Mesothelial cell of epicardium (in vitro differentiated cells): Measurements from ENCODE around the gene PIGU. TPM values are rescaled to one million over a fixed set of nuclear protein-coding genes. Genes with fewer than 3 reads are reported as not detected.

Source experiments
- DNase-seq, 2 experiments: peaks; one replicate each; pipeline ENCODE4 v3.0.0; 2021; ENCODE audit warnings: low spot score in 2 of 2; ENCODE audit not compliant: unreplicated experiment in 2 of 2
- H3K27ac Mint-ChIP-seq: 2 replicates; pipeline ENCODE4 v1.8.0; 2021; ENCODE audit warnings: mixed read lengths
- H3K27me3 Mint-ChIP-seq: 2 replicates; pipeline ENCODE4 v1.8.0; 2021; ENCODE audit warnings: low read depth, mixed read lengths
- H3K36me3 Mint-ChIP-seq: 2 replicates; pipeline ENCODE4 v1.8.0; 2021; ENCODE audit warnings: mixed read lengths
- H3K4me1 Mint-ChIP-seq: 2 replicates; pipeline ENCODE4 v1.8.0; 2021; ENCODE audit warnings: mixed read lengths
- H3K4me3 Mint-ChIP-seq: 2 replicates; pipeline ENCODE4 v1.8.0; 2021; ENCODE audit warnings: mild to moderate bottlenecking, moderate library complexity, mixed read lengths
- H3K9me3 Mint-ChIP-seq: 2 replicates; pipeline ENCODE4 v1.8.0; 2021; ENCODE audit warnings: mixed read lengths
- total RNA-seq: library from RNA; stranded (reverse); gene quantifications from 3 replicates; pipeline ENCODE4 v1.2.1, GENCODE V29; 2021
- TF ChIP-seq, protein P1 (sequence below): fragments of 200-600 bp; sonication (generic); IDR thresholded peaks from one replicate; pipeline ENCODE4 v1.5.0; 2021; ENCODE audit warnings: antibody characterized with exemption; ENCODE audit not compliant: unreplicated experiment

The PIGU gene
- total RNA-seq, 1 donor from 2014 or later, result 32.6 TPM

GRCh38 chr20:34706912-34707784, 30.3 kb upstream of the PIGU start:
- H3K27ac Mint-ChIP-seq, result no peak overlapping the region
- no peak for DNase-seq
- no peaks in the 10 kb centered on the region for H3K9me3 Mint-ChIP-seq
- peaks cover 21% of the 10 kb centered on the region for H3K4me1 Mint-ChIP-seq
- no peak overlapping the region for H3K4me3 Mint-ChIP-seq
- peaks cover 17% of the 10 kb centered on the region for H3K27me3 Mint-ChIP-seq
- no peaks in the 10 kb centered on the region for H3K36me3 Mint-ChIP-seq
- TF ChIP-seq, protein P1, sequence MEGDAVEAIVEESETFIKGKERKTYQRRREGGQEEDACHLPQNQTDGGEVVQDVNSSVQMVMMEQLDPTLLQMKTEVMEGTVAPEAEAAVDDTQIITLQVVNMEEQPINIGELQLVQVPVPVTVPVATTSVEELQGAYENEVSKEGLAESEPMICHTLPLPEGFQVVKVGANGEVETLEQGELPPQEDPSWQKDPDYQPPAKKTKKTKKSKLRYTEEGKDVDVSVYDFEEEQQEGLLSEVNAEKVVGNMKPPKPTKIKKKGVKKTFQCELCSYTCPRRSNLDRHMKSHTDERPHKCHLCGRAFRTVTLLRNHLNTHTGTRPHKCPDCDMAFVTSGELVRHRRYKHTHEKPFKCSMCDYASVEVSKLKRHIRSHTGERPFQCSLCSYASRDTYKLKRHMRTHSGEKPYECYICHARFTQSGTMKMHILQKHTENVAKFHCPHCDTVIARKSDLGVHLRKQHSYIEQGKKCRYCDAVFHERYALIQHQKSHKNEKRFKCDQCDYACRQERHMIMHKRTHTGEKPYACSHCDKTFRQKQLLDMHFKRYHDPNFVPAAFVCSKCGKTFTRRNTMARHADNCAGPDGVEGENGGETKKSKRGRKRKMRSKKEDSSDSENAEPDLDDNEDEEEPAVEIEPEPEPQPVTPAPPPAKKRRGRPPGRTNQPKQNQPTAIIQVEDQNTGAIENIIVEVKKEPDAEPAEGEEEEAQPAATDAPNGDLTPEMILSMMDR, result no peak

DNA sequence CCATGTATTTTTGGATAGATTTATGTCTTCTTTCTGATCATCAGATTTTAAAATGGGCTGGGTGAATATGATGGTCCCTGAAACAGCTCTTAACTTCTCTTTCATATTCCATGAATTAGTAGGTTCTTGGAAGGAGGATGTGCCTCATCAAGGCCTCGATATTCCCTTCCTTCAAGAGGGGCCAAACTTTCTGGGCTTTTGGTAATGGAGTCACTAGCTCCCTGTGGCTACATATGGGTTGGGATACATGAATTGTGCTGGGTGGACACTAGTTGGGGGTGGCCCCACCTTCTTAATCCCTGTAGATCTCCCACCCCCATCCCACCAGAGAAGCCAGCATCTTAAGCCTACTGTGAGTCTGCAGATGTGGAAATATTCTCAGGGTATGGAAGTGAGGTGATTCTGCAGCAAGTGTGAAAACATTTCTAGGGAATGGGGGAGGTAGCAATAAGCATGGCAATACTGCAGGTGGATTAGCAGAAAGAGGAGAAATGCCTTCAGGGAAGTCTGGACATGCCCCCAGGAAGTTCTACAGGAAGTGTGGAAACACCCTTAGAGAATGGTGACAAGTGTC, 29.5 kb upstream of the PIGU start:
- Mint-ChIP-seq H3K36me3 (no peaks in the 10 kb centered on the region), H3K4me3 (no peak overlapping the region)
- TF ChIP-seq, protein P1, result no peak

DNA sequence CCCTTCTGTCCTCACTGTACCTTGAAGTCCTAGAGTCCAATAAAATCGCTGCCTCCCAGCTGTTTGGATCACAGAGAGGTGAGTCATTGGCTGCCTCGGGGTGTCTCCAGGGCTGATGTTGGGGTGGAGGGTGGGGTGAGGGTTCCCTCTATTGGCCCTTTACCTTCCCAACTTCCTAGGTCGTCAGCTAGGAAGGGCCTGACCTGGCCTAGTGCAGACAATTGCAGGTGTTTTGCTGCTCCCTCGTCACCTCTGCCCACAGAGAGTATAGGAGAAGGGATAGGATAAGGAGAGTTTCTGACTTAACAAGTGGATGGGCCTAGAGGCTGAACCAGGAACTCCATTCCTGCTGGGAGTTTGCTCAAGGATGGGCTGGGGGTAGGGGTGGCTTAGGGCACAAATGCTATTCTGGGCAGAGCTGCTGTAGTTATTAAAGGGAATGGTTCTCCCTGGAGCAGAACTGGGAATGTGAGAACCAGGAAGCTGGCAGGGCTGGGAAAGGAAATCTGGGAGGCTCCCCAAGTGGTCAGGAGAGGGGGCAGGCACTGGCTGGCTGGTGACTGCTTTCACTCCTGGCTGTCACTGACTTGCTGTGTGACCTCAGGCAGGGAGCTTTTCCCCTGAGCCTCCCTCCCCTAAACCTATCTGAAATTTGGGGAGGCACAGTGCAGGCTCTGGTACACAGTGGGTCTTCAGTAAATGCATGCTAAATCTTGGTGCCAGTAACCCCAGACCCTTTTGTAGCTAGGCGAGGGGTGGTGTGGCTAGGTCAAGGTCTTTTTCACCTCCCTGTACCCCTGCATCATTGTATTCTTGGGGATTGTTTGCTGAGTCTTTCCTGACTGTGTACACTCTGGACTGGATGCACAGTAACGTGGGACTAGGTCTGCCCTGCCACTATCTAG, 28.8 kb upstream of the PIGU start:
- Mint-ChIP-seq H3K36me3 (no peaks in the 10 kb centered on the region), H3K4me1 (peaks cover 20% of the 10 kb centered on the region), H3K27me3 (peaks cover 9% of the 10 kb centered on the region), H3K4me3 (peak overlapping the region; percentile 91), H3K9me3 (no peaks in the 10 kb centered on the region), H3K27ac (no peak overlapping the region)
- no peak for DNase-seq
- TF ChIP-seq, protein P1, result no peak

More for the DNA sequence above, 29.5 kb upstream of the PIGU start:
- Mint-ChIP-seq H3K27me3 (peaks cover 14% of the 10 kb centered on the region), H3K9me3 (no peaks in the 10 kb centered on the region), H3K27ac (no peak overlapping the region), H3K4me1 (peaks cover 21% of the 10 kb centered on the region)
- no peak for DNase-seq

GRCh38 chr20:34705008-34705396, 28.1 kb upstream of the PIGU start:
- Mint-ChIP-seq H3K4me1 (peaks cover 15% of the 10 kb centered on the region), H3K36me3 (no peaks in the 10 kb centered on the region), H3K27me3 (peaks cover 4% of the 10 kb centered on the region), H3K4me3 (peak overlapping the region; percentile 91), H3K27ac (peak overlapping the region; percentile 96), H3K9me3 (no peaks in the 10 kb centered on the region)
- no peak for DNase-seq
- TF ChIP-seq, protein P1, result no peak

- peak; percentile 74 to 87 for DNase-seq
- H3K9me3 Mint-ChIP-seq, result no peaks in the 10 kb centered on the region
- TF ChIP-seq, protein P1, result no peak
- peaks cover 4% of the 10 kb centered on the region for H3K27me3 Mint-ChIP-seq
- no peaks in the 10 kb centered on the region for H3K36me3 Mint-ChIP-seq
- peak within 1 kb of the TSS; percentile 96 for H3K27ac Mint-ChIP-seq
- peaks cover 15% of the 10 kb centered on the region for H3K4me1 Mint-ChIP-seq
- H3K4me3 Mint-ChIP-seq, result peak within 1 kb of the TSS; percentile 95
Measured at GRCh38 chr20:34704177-34705007, 27.5 kb upstream of the PIGU start, which contains the start of gene TP53INP2. TP53INP2 (plus strand) TSS chr20:34704344; CDS start chr20:34708740, 4,396 bp downstream.
